GM18505 (cell line): ENCODE data around the gene FAM193A.
"Not testable (repeated sequence)": the region's sequence is repeated elsewhere in the genome, so short reads cannot be mapped to it uniquely, and the experiment has no call there.

Experiments
- ATAC-seq: cut with Tn5 transposase; IDR thresholded peaks from one replicate; pipeline ENCODE4 v1.9.1; 2021; ENCODE audit not compliant: unreplicated experiment
- POLR2A ChIP-seq: IDR thresholded peaks from 4 replicates; pipeline ENCODE4 v1.6.1; 2011; ENCODE audit warnings: borderline replicate concordance; ENCODE audit not compliant: insufficient read depth, insufficient read length; ENCODE audit errors: extremely low read depth

Gene FAM193A

GRCh38 chr4:2722033-2722432, 185.6 kb downstream of the FAM193A start:
- no peak for TF ChIP-seq POLR2A
- ATAC-seq, result no peak

GRCh38 chr4:2723751-2724150, 187.3 kb downstream of the FAM193A start:
- TF ChIP-seq POLR2A, result no peak
- ATAC-seq, result no peak

GRCh38 chr4:2725380-2725779, 188.9 kb downstream of the FAM193A start:
- no peak for TF ChIP-seq POLR2A
- no peak for ATAC-seq

GRCh38 chr4:2726881-2727280, 190.4 kb downstream of the FAM193A start:
- ATAC-seq, result not testable (repeated sequence)

- no peak for ATAC-seq
- no peak for TF ChIP-seq POLR2A
Observed at GRCh38 chr4:2728221-2728620, 191.8 kb downstream of the FAM193A start.

- no peak for TF ChIP-seq POLR2A
- ATAC-seq, result no peak
Observed at GRCh38 chr4:2728806-2729532, 192.5 kb downstream of the FAM193A start.

GRCh38 chr4:2729533-2729875, 193.1 kb downstream of the FAM193A start:
- no peak for ATAC-seq
- TF ChIP-seq POLR2A, result no peak

GRCh38 chr4:2731907-2732317, 195.5 kb downstream of the FAM193A start:
- no peak for TF ChIP-seq POLR2A

GRCh38 chr4:2732526-2732925, 196.1 kb downstream of the FAM193A start:
- no peak for TF ChIP-seq POLR2A
- ATAC-seq, result no peak

More at GRCh38 chr4:2731907-2732317, 195.5 kb downstream of the FAM193A start:
- ATAC-seq, result no peak

GRCh38 chr4:2733001-2733843, 196.8 kb downstream of the FAM193A start:
- no peak for TF ChIP-seq POLR2A
- ATAC-seq, result no peak

GRCh38 chr4:2733844-2734574, 197.6 kb downstream of the FAM193A start:
- no peak for ATAC-seq
- no peak for TF ChIP-seq POLR2A

- ATAC-seq, result no peak
- no peak for TF ChIP-seq POLR2A
Observed at GRCh38 chr4:2734612-2735011, 198.2 kb downstream of the FAM193A start.

- no peak for ATAC-seq
Observed at GRCh38 chr4:2735869-2736268, 199.4 kb downstream of the FAM193A start.

GRCh38 chr4:2738296-2738695, 201.8 kb downstream of the FAM193A start:
- ATAC-seq, result not testable (repeated sequence)

More at GRCh38 chr4:2735869-2736268, 199.4 kb downstream of the FAM193A start:
- TF ChIP-seq POLR2A, result no peak

- ATAC-seq, result no peak
- no peak for TF ChIP-seq POLR2A
Observed at GRCh38 chr4:2741626-2742025, 205.2 kb downstream of the FAM193A start.
